Astrocyte (in vitro differentiated cells and primary cell): ENCODE results near the gene FAM131A. TPM values are rescaled to one million over a fixed set of nuclear protein-coding genes. Genes with fewer than 3 reads are reported as not detected.

ENCODE experiments used
- DNase-seq: peaks from one replicate; pipeline ENCODE4 v3.0.0-alpha.2; 2010; ENCODE audit warnings: low read depth
- FAIRE-seq: peaks from 2 replicates; lab custom pipeline; 2011; peaks lifted over from hg19 to GRCh38; lab: Jason Lieb, UNC
- H2AFZ ChIP-seq: 2 replicates; pipeline ENCODE4 v1.6.0; 2012; ENCODE audit warnings: low read depth, low read length, inconsistent platforms
- H3K27ac ChIP-seq: 2 replicates; pipeline ENCODE4 v1.5.1; 2011; ENCODE audit warnings: low read depth, low read length, inconsistent platforms
- H3K27me3 ChIP-seq: 2 replicates; pipeline ENCODE4 v1.6.0; 2011; ENCODE audit warnings: low read length, inconsistent platforms; ENCODE audit not compliant: insufficient read depth
- H3K36me3 ChIP-seq: 2 replicates; pipeline ENCODE4 v1.5.1; 2011; ENCODE audit warnings: low read length, inconsistent platforms; ENCODE audit not compliant: insufficient read depth
- H3K4me1 ChIP-seq: 2 replicates; pipeline ENCODE4 v1.5.1; 2011; ENCODE audit warnings: low read length, inconsistent platforms; ENCODE audit not compliant: insufficient read depth
- H3K4me2 ChIP-seq: 2 replicates; pipeline ENCODE4 v1.6.0; 2012; ENCODE audit warnings: low read length, inconsistent platforms
- H3K4me3 ChIP-seq: 2 replicates; pipeline ENCODE4 v1.5.1; 2011; ENCODE audit warnings: low read depth, mild to moderate bottlenecking, low read length, inconsistent platforms; ENCODE audit not compliant: insufficient read depth
- H3K79me2 ChIP-seq: 2 replicates; pipeline ENCODE4 v1.6.0; 2012; ENCODE audit warnings: mild to moderate bottlenecking, low read length, inconsistent platforms; ENCODE audit not compliant: insufficient read depth
- H3K9ac ChIP-seq: 2 replicates; pipeline ENCODE4 v1.6.0; 2012; ENCODE audit warnings: mild to moderate bottlenecking, low read length, inconsistent platforms
- H3K9me3 ChIP-seq: 2 replicates; pipeline ENCODE4 v1.5.1; 2012; ENCODE audit warnings: low read depth, mild to moderate bottlenecking, low read length, inconsistent platforms; ENCODE audit not compliant: insufficient read depth
- H4K20me1 ChIP-seq: 2 replicates; pipeline ENCODE4 v1.6.0; 2012; ENCODE audit warnings: low read length, inconsistent platforms; ENCODE audit not compliant: insufficient read depth
- H3K27ac Mint-ChIP-seq: one replicate; pipeline ENCODE4 v1.8.0; 2021; ENCODE audit warnings: mild to moderate bottlenecking, mixed read lengths; ENCODE audit not compliant: unreplicated experiment
- H3K27me3 Mint-ChIP-seq: one replicate; pipeline ENCODE4 v1.8.0; 2021; ENCODE audit warnings: low read depth, mixed read lengths; ENCODE audit not compliant: unreplicated experiment
- H3K36me3 Mint-ChIP-seq: one replicate; pipeline ENCODE4 v1.8.0; 2021; ENCODE audit warnings: low read depth, mixed read lengths; ENCODE audit not compliant: unreplicated experiment
- H3K4me1 Mint-ChIP-seq: one replicate; pipeline ENCODE4 v1.8.0; 2021; ENCODE audit warnings: low read depth, mixed read lengths; ENCODE audit not compliant: unreplicated experiment
- H3K4me3 Mint-ChIP-seq: one replicate; pipeline ENCODE4 v1.8.0; 2021; ENCODE audit warnings: mild to moderate bottlenecking, moderate library complexity, mixed read lengths; ENCODE audit not compliant: unreplicated experiment
- H3K9me3 Mint-ChIP-seq: one replicate; pipeline ENCODE4 v1.8.0; 2021; ENCODE audit warnings: mild to moderate bottlenecking, mixed read lengths; ENCODE audit not compliant: unreplicated experiment
- CTCF ChIP-seq: IDR thresholded peaks from 2 replicates; pipeline ENCODE4 v1.5.1; 2011; ENCODE audit warnings: low read depth, mild to moderate bottlenecking, inconsistent platforms, low read length, moderate library complexity; ENCODE audit not compliant: insufficient read depth
- EZH2 ChIP-seq: IDR thresholded peaks from 2 replicates; pipeline ENCODE4 v1.6.1; 2012; ENCODE audit warnings: mild to moderate bottlenecking, low read length, inconsistent platforms; ENCODE audit not compliant: insufficient read depth
- total RNA-seq: library from RNA; stranded (reverse); gene quantifications from 2 replicates; pipeline ENCODE4 v1.2.1, GENCODE V29; 2021

FAM131A gene
- total RNA-seq, 1 donor from 2014 or later, result 12.2 TPM

GRCh38 chr3:184371570-184372018, 34.2 kb downstream of the FAM131A start:
- peak; percentile 66 for FAIRE-seq
- H2AFZ ChIP-seq, result no peak overlapping the region
- no peak overlapping the region for H3K27ac Mint-ChIP-seq

GRCh38 chr3:184372296-184372821, 35.0 kb downstream of the FAM131A start:
- H3K36me3 Mint-ChIP-seq, result peaks cover 13% of the 10 kb centered on the region
- no peak for DNase-seq
- H3K27ac ChIP-seq, result no peak overlapping the region
- H3K4me3 ChIP-seq, result no peak overlapping the region
- H2AFZ ChIP-seq, result no peak overlapping the region
- H3K4me3 Mint-ChIP-seq, result no peak overlapping the region
- H3K27ac Mint-ChIP-seq, result no peak overlapping the region
- H3K36me3 ChIP-seq, result peaks cover 2% of the 10 kb centered on the region
- no peaks in the 10 kb centered on the region for H3K79me2 ChIP-seq
- H3K4me1 ChIP-seq, result peaks cover 28% of the 10 kb centered on the region
- H3K9me3 ChIP-seq, result no peaks in the 10 kb centered on the region
- H3K9me3 Mint-ChIP-seq, result no peaks in the 10 kb centered on the region
- H3K9ac ChIP-seq, result no peak overlapping the region
- H3K4me2 ChIP-seq, result no peak overlapping the region
- TF ChIP-seq EZH2, result no peak
- TF ChIP-seq CTCF, result no peak
- peaks cover 19% of the 10 kb centered on the region for H3K27me3 Mint-ChIP-seq
- peaks cover 26% of the 10 kb centered on the region for H3K4me1 Mint-ChIP-seq
- peaks cover 14% of the 10 kb centered on the region for H3K27me3 ChIP-seq
- peaks cover 24% of the 10 kb centered on the region for H4K20me1 ChIP-seq
- FAIRE-seq, result no peak

More at GRCh38 chr3:184371570-184372018, 34.2 kb downstream of the FAM131A start:
- Histone ChIP-seq H3K4me2 (peak overlapping the region; percentile 1), H3K4me3 (no peak overlapping the region), H3K79me2 (no peaks in the 10 kb centered on the region), H3K9me3 (no peaks in the 10 kb centered on the region), H3K27ac (no peak overlapping the region), H3K27me3 (peaks cover 11% of the 10 kb centered on the region), H4K20me1 (peaks cover 28% of the 10 kb centered on the region), H3K9ac (no peak overlapping the region), H3K4me1 (peaks cover 28% of the 10 kb centered on the region), H3K36me3 (peaks cover 7% of the 10 kb centered on the region)
- DNase-seq, result peak; percentile 71
- Mint-ChIP-seq H3K36me3 (peaks cover 17% of the 10 kb centered on the region), H3K4me1 (peaks cover 26% of the 10 kb centered on the region), H3K27me3 (peaks cover 14% of the 10 kb centered on the region), H3K4me3 (peak overlapping the region; percentile 15), H3K9me3 (no peaks in the 10 kb centered on the region)
- TF ChIP-seq CTCF (peak; percentile 97), EZH2 (no peak)

- Histone ChIP-seq H3K27me3 (peaks cover 18% of the 10 kb centered on the region), H3K36me3 (no peaks in the 10 kb centered on the region), H3K4me3 (no peak overlapping the region), H3K9ac (no peak overlapping the region), H4K20me1 (peaks cover 21% of the 10 kb centered on the region), H3K27ac (no peak overlapping the region), H3K4me1 (peaks cover 28% of the 10 kb centered on the region), H3K4me2 (no peak overlapping the region), H3K79me2 (no peaks in the 10 kb centered on the region), H3K9me3 (no peaks in the 10 kb centered on the region), H2AFZ (no peak overlapping the region)
- TF ChIP-seq EZH2, result no peak
- no peak for TF ChIP-seq CTCF
- no peaks in the 10 kb centered on the region for H3K9me3 Mint-ChIP-seq
- H3K36me3 Mint-ChIP-seq, result peaks cover 11% of the 10 kb centered on the region
- no peak overlapping the region for H3K27ac Mint-ChIP-seq
- H3K27me3 Mint-ChIP-seq, result peaks cover 24% of the 10 kb centered on the region
- FAIRE-seq (no peak), DNase-seq (no peak)
- H3K4me3 Mint-ChIP-seq, result no peak overlapping the region
- H3K4me1 Mint-ChIP-seq, result peaks cover 32% of the 10 kb centered on the region
Measured at GRCh38 chr3:184372911-184373310, 35.5 kb downstream of the FAM131A start.
